WTC11 (cell line): Measurements from ENCODE around the gene HHAT.

Experiments
- CBFB ChIP-seq: sonication (generic); formaldehyde crosslinking; IDR thresholded peaks from 2 replicates; pipeline ENCODE4 v1.8.1; 2022; ENCODE audit warnings: mild to moderate bottlenecking, low read depth, missing genetic modification reagents
- CREB1 ChIP-seq: sonication (generic); formaldehyde crosslinking; IDR thresholded peaks from 2 replicates; pipeline ENCODE4 v1.8.0; 2023; ENCODE audit warnings: mild to moderate bottlenecking, missing genetic modification reagents
- CREM ChIP-seq: sonication (generic); formaldehyde crosslinking; IDR thresholded peaks from 2 replicates; pipeline ENCODE4 v1.8.1; 2022; ENCODE audit warnings: mild to moderate bottlenecking, missing genetic modification reagents, moderate library complexity
- CTCF ChIP-seq: fragments of 200-600 bp; IDR thresholded peaks from 2 replicates; pipeline ENCODE4 v1.8.0; 2022; ENCODE audit warnings: antibody characterized with exemption
- MAX ChIP-seq: sonication (generic); formaldehyde crosslinking; IDR thresholded peaks from 2 replicates; pipeline ENCODE4 v1.8.0; 2022; ENCODE audit warnings: mild to moderate bottlenecking, missing genetic modification reagents
- NFE2L1 ChIP-seq: sonication (generic); formaldehyde crosslinking; IDR thresholded peaks from 2 replicates; pipeline ENCODE4 v1.8.1; 2023; ENCODE audit warnings: missing genetic modification reagents
- NFYB ChIP-seq: sonication (generic); formaldehyde crosslinking; conservative IDR thresholded peaks from 2 replicates; pipeline ENCODE4 v1.8.0; 2022; ENCODE audit warnings: low read depth, missing genetic modification reagents
- NR2C2 ChIP-seq: sonication (generic); formaldehyde crosslinking; IDR thresholded peaks from 2 replicates; pipeline ENCODE4 v1.8.0; 2022; ENCODE audit warnings: mild to moderate bottlenecking, missing genetic modification reagents
- RORB ChIP-seq: fragments of 250-450 bp; sonication (Bioruptor Pico); IDR thresholded peaks from 2 replicates; pipeline ENCODE4 v1.9.0; 2021; ENCODE audit warnings: mild to moderate bottlenecking
- ZNF263 ChIP-seq: sonication (generic); formaldehyde crosslinking; IDR thresholded peaks from 2 replicates; pipeline ENCODE4 v1.8.1; 2022; ENCODE audit warnings: low read depth, mild to moderate bottlenecking, moderate library complexity, missing genetic modification reagents
- TF ChIP-seq, protein P1 (sequence below): sonication (generic); formaldehyde crosslinking; IDR thresholded peaks from 2 replicates; pipeline ENCODE4 v1.8.1; 2023; ENCODE audit warnings: mild to moderate bottlenecking, missing genetic modification reagents, moderate library complexity
- TF ChIP-seq, protein P2 (sequence below): sonication (generic); formaldehyde crosslinking; IDR thresholded peaks from 2 replicates; pipeline ENCODE4 v1.8.1; 2023; ENCODE audit warnings: mild to moderate bottlenecking, missing genetic modification reagents, borderline replicate concordance

GRCh38 chr1:210394281-210394821 is 65.6 kb downstream of the HHAT start:
- TF ChIP-seq, protein P1, sequence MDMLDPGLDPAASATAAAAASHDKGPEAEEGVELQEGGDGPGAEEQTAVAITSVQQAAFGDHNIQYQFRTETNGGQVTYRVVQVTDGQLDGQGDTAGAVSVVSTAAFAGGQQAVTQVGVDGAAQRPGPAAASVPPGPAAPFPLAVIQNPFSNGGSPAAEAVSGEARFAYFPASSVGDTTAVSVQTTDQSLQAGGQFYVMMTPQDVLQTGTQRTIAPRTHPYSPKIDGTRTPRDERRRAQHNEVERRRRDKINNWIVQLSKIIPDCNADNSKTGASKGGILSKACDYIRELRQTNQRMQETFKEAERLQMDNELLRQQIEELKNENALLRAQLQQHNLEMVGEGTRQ (CRISPR knock-in tag), result no peak
- TF ChIP-seq CTCF (no peak), ZNF263 (CRISPR knock-in tag) (no peak), NFE2L1 (CRISPR knock-in tag) (no peak), MAX (CRISPR knock-in tag) (no peak), NFYB (CRISPR knock-in tag) (no peak), CREB1 (CRISPR knock-in tag) (no peak), CREM (CRISPR knock-in tag) (no peak), NR2C2 (no peak), CBFB (no peak), RORB (CRISPR knock-in tag) (no peak)
- TF ChIP-seq, protein P2, sequence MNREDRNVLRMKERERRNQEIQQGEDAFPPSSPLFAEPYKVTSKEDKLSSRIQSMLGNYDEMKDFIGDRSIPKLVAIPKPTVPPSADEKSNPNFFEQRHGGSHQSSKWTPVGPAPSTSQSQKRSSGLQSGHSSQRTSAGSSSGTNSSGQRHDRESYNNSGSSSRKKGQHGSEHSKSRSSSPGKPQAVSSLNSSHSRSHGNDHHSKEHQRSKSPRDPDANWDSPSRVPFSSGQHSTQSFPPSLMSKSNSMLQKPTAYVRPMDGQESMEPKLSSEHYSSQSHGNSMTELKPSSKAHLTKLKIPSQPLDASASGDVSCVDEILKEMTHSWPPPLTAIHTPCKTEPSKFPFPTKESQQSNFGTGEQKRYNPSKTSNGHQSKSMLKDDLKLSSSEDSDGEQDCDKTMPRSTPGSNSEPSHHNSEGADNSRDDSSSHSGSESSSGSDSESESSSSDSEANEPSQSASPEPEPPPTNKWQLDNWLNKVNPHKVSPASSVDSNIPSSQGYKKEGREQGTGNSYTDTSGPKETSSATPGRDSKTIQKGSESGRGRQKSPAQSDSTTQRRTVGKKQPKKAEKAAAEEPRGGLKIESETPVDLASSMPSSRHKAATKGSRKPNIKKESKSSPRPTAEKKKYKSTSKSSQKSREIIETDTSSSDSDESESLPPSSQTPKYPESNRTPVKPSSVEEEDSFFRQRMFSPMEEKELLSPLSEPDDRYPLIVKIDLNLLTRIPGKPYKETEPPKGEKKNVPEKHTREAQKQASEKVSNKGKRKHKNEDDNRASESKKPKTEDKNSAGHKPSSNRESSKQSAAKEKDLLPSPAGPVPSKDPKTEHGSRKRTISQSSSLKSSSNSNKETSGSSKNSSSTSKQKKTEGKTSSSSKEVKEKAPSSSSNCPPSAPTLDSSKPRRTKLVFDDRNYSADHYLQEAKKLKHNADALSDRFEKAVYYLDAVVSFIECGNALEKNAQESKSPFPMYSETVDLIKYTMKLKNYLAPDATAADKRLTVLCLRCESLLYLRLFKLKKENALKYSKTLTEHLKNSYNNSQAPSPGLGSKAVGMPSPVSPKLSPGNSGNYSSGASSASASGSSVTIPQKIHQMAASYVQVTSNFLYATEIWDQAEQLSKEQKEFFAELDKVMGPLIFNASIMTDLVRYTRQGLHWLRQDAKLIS, result no peak
